DMS53 treated with DMSO at 0.1 percent for 48 hours (cell line): ENCODE data around the gene TTC19.

Experiments used
- DNase-seq: peaks from one replicate; lab custom pipeline; 2025; ENCODE audit not compliant: unreplicated experiment; lab: John Stamatoyannopoulos, UW

Gene TTC19

GRCh38 chr17:15999141-15999973 lies at the start of gene TTC19, which contains the start of gene ZSWIM7:
Gene TTC19 (plus strand): TSS chr17:15999824. CDS start chr17:15999849, 25 bp downstream.
Gene ZSWIM7 (minus strand): TSS chr17:15999704. CDS start chr17:15999594, 110 bp downstream.
- peak; percentile 83 for DNase-seq

- DNase-seq, result no peak
Measured at GRCh38 chr17:15951368-15952047, 48.1 kb upstream of the TTC19 start.

- DNase-seq, result no peak
Measured at GRCh38 chr17:15952048-15952532, 47.5 kb upstream of the TTC19 start.

GRCh38 chr17:15952916-15953790 lies 46.5 kb upstream of the TTC19 start:
- DNase-seq, result no peak

- DNase-seq, result no peak
Measured at GRCh38 chr17:15954222-15954621, 45.4 kb upstream of the TTC19 start.

GRCh38 chr17:15955793-15956541 lies 43.7 kb upstream of the TTC19 start:
- DNase-seq, result no peak

GRCh38 chr17:15957206-15957605 lies 42.4 kb upstream of the TTC19 start:
- no peak for DNase-seq

GRCh38 chr17:15957608-15958307 lies 41.9 kb upstream of the TTC19 start:
- DNase-seq, result no peak

GRCh38 chr17:15958484-15958854 lies 41.2 kb upstream of the TTC19 start:
- no peak for DNase-seq

GRCh38 chr17:15963670-15964110 lies 35.9 kb upstream of the TTC19 start:
- DNase-seq, result no peak

- no peak for DNase-seq
Measured at GRCh38 chr17:15965528-15965927, 34.1 kb upstream of the TTC19 start.

- DNase-seq, result peak; percentile 61
Measured at GRCh38 chr17:15966183-15966878, 33.3 kb upstream of the TTC19 start.

GRCh38 chr17:15966879-15967248 lies 32.8 kb upstream of the TTC19 start:
- no peak for DNase-seq

- DNase-seq, result no peak
Measured at GRCh38 chr17:15967706-15968399, 31.8 kb upstream of the TTC19 start.

GRCh38 chr17:15969463-15969862 lies 30.2 kb upstream of the TTC19 start:
- no peak for DNase-seq

- no peak for DNase-seq
Measured at GRCh38 chr17:15970500-15970899, 29.1 kb upstream of the TTC19 start.

GRCh38 chr17:15971098-15971678 lies 28.4 kb upstream of the TTC19 start:
- no peak for DNase-seq

- DNase-seq, result no peak
Measured at GRCh38 chr17:15971882-15972281, 27.7 kb upstream of the TTC19 start.
